Effector CD4-positive, alpha-beta T cell (primary cell): ENCODE results near the gene CYP2A6.
"Not testable (repeated sequence)": the region's sequence is repeated elsewhere in the genome, so short reads cannot be mapped to it uniquely, and the experiment has no call there.

Source experiments
- DNase-seq: peaks from one replicate; pipeline ENCODE4 v3.0.0-alpha.2; 2020

Gene CYP2A6

DNA sequence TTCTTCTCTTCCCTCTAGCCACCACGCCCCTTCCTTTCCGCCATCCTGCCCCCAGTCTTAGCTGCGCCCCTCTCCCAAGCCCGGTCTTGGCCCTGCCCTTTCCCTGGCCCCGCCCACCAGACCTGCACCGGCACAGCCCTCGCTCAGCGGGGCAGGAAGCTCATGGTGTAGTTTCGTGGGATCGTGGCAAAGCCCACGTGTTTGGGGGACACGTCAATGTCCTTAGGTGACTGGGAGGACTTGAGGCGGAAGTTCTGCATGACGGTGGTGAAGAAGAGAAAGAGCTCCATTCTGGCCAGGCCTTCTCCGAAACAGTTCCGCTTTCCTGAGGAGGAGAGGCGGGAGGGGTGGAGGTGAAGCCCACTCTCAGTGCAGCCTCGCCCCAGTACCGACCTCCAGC, 6.6 kb downstream of the CYP2A6 start:
- peak; percentile 66 for DNase-seq

DNA sequence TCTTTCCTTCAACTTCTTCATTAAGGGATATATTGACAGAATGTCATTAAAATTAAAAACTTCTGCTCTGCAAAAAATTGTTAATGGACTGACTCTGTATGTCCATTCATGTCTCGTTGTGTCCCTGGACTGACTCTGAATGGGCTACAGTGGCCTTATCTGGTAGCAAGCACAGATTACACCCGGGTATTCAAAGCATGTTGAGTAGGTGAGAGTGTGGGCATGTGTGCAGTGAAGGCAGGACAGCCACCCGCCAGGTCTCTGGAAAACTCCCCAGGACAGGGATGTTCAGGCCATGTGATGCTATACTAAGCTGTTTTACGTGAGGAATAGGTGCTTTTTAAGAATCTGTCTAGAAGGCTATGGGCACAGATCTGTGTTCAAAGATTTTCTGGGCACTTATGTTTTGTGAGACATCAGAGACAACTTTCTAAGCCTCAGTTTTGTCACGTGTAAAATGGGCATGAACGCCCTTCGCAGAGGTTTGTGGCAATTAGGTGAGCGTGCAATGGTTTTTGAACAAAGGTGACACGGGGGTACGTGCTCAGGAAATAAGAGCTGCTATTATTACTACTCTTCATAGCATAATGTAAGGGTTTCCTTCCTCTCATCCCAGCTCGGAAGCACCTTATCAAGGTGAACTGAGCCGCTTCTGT, 7.1 kb downstream of the CYP2A6 start:
- DNase-seq, result not testable (repeated sequence)

DNA sequence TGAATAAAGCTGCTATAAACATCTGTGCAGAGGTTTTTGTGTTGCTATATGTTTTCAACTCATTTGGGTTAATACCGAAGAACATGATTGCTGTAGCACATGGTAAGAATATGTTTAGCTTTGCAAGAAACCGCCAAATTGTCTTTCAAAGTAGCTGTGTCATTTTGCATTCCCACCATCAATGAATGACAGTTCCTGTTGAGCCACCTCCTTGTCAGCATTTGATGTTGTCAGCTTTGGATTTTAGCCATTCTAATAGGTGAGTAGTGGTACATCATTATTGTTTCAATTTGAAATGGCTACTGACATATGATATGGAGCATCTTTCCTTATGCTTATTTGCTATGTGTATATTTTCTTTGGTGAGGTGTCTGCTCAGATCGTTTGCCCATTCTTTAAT, 8.2 kb downstream of the CYP2A6 start:
- not testable (repeated sequence) for DNase-seq

GRCh38 chr19:40838477-40838876, 11.8 kb downstream of the CYP2A6 start:
- not testable (repeated sequence) for DNase-seq

DNA sequence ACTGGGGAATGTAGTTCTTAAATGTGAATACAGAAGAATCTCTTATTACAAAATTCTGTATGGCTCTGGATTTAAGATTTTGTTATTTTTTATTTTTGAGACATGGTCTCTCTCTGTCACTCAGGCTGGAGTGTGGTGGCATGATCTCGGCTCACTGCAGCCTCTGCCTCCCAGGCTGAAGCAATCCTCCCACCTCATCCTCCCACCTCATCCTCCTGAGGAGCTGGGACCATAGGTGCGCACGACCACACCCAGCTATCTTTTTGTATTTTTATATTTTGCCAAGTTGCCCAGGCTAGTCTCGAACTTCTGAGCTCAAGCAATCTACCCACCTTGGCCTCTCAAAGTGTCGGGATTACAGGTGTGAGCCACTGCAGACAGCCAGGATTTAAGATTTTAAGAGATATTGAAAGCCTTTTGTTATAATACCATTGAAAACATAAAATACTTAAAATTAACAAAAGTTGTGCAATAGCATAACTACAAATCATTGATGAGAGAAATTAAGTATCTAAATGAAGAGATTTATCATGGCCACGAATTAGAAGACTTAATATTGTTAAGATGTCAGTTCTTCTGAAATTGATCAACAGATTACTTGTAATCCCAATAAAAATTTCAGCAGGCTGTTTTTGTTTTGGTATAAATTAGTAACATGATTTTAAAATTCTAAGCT, 13.4 kb downstream of the CYP2A6 start:
- DNase-seq, result no peak

DNA sequence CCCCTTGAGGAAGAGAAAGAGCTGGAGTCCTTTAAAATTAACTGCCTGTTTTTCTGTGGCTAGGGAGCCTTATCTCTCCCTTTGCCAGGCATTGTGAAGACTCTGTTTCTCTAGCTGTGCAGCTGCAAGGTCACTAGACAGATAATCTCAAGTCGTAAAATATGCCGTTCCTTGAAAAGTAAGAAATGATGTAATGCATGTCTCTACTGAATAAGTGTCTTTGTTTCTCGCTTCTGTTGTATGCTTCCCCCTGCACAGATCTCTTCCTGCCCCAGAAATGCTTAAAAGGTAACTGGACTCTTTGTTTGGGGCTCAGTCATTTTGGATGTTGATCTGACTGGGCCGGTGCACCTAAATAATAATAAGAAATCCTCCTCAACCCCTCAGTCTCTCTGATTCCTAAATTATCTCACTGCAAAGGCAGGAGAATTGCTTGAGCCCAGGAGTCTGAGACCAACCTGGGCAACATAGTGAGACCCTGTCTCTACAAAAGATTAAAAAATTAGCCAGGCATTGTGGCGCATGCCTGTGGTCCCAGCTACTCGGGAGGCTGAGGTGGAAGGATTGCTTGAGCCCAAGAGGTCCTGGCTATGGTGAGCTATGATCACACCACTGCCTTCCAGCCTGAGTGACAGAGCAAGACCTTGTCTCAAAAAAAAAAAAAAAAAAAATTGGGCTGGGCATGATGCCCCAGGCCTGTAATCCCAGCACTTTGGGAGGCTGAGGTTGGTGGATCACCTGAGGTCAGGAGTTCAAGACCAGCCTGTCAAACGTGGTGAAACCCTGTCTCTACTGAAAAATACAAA, 16.3 kb downstream of the CYP2A6 start:
- DNase-seq, result not testable (repeated sequence)

GRCh38 chr19:40832431-40832790, 17.8 kb downstream of the CYP2A6 start:
- DNase-seq, result not testable (repeated sequence)

DNA sequence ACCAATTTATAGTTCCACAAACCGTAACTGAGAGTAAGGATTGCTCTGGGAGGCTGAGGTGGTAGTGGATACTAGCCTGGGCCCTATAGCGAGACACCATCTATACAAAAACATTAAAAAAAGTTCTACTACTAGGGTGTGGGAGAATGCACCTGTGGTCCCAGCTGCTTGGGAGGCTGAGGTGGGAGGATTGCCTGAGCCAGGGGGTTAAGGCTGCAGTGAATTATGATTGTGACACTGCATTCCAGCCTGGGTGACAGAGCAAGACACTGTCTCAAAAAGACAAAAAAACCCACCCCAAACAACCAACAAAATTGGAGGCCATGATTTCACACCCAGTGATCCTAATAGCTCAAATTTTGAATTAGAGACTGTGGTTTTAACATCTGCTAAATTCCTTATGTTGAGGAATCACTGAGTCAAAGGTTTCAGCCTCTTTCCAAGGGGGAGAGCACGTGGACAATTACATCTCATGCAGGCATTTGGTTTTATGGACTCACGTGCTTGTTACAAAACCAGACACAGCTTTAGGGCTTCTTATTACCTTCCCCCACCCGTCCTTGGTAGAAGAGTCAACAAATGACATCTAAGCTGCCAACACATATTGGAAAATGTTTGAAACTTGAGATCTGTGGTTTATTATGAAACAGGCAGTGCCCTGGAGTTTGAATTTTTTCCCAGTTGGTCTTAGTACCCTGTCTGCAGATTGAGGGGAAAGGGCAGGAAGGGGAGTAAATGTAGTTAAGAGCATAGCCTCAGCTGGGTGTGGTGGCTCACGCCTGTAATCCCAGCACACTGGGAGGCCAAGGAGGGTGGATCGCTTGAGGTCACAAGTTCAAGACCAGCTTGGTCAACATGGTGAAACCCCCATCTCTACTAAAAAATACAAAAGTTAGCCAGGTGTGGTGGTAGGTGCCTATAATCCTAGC, 18.5 kb downstream of the CYP2A6 start:
- DNase-seq, result no peak

DNA sequence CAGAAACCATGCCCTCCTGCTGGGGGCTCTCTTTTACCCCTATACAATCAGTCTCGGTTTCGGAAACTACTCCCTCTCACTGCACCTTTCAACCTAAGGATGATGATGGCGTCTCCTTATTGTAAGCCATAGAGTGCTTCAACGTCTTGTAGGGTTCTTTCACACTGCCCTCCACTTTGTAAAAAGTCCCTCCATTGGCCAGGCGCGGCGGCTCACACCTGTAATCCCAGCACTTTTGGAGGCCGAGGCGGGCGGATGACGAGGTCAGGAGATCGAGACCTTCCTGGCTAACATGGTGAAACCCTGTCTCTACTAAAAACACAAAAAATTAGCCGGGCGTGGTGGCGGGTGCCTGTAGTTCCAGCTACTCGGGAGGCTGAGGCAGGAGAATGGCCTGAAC, 19.5 kb downstream of the CYP2A6 start:
- not testable (repeated sequence) for DNase-seq

DNA sequence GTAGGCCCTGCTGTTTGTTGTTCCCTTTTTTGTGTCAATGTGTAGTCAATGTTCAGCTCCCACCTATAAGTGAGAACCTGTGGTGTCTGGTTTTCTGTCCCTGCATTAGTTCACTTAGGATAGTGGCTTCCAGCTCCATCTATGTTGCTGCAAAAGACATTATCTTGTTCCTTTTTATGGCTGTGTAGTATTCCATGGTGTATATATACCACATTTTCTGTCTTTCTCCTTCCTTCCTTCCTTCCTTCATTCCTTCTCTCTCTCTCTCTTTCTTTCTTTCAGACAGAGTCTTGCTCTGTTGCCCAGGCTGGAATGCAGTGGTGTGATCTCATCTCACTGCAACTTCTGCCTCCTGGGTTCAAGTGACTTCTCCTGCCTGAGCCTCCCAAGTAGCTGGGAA, 21.0 kb downstream of the CYP2A6 start:
- DNase-seq, result no peak

DNA sequence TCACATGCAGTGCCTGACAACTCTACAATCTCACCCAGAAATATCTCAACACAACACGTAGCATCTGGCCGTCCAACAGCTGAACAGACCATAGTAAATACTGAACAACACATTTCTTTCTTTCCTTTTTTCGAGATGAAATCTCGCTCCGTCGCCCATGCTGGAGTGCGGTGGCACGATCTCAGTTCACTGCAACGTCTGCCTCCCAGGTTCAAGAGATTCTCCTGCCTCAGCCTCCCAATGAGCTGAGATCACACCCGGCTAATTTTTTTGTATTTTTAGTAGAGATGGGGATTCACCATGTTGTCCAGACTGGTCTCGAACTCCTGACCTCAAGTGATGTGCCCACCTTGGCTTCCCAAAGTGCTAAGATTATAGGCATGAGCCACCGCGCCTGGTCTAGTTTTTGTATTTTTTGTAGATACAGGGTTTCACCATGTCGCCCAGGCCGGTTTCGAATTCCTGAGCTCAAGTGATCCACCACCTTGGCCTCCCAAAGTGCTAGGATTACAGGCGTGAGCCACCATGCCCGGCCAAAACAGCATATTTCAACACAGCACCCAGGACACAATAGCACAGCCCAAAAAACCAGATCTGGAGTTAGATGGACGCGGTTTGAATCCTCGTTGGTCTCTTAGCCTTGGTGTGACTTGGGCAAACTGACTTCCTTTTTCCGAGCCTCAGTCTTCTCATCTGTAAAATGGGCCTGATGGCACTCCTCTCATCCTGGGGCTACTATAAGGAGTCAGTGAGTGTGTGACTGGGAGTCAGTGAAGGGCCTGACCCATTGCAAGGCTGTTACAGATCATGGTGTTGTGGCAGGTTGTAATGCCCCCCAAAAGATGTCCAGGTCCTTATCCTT, 22.6 kb downstream of the CYP2A6 start:
- no peak for DNase-seq

- peak; percentile 43 for DNase-seq
Observed at GRCh38 chr19:40826699-40827385, 23.4 kb downstream of the CYP2A6 start.

GRCh38 chr19:40826312-40826698, 23.9 kb downstream of the CYP2A6 start:
- DNase-seq, result not testable (repeated sequence)

- DNase-seq, result not testable (repeated sequence)
Observed at GRCh38 chr19:40825460-40826095, 24.7 kb downstream of the CYP2A6 start.

DNA sequence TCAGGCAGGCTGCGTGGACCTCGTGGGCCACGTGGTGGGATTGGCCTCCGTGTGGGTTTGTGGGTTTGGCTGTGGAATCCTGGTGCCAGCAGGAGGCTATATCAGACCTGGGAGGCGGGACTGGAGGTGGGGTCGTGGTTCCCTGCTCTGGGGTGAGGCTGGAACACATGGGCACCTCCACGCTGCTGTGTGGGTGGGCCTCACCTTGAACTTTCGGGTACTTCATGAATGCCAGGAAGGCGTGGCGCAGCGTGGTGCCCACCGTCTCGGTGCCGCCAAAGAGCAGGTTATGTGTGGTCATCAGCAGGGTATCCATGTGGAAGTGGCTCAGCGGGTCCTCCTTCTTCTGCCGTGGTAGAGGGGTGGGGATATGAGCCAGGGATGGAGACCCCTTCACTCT, 25.3 kb downstream of the CYP2A6 start:
- DNase-seq, result not testable (repeated sequence)

- not testable (repeated sequence) for DNase-seq
Observed at GRCh38 chr19:40822704-40823553, 27.3 kb downstream of the CYP2A6 start.

GRCh38 chr19:40822161-40822560, 28.1 kb downstream of the CYP2A6 start:
- no peak for DNase-seq

DNA sequence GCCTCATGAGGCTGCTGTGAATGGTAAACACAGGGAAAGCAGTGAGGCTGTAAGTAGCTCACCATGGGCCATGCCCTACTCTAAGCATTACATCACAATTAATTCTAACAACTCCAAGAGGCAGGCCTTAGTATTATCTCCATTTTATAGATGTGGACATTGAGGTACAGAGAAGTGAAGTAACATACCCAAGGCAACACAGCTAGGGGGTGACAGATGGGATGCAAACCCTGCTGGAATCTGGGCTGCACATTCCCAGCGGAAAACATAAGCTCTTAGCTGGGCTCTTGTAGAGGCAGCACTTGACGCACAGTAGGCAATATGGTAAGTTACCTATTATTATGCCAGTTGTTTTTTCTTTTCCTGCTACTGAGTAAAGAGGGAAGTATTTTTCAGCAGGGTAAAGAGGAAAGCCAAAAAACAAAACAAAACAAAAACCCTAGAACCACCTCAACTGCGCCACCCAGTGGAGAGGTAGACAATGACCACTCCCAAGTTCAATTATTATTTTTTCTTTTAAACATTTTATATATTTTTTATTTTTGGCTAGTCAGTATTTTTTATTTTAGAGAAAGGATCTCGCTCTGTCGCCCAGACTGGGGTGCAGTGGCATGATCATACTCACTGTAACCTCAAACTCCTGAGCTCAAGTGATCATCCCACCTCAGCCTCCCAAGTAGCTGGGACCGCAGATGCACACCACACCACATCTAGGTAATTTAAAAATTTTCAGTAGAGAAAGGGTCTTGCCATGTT, 30.6 kb downstream of the CYP2A6 start:
- DNase-seq, result peak; percentile 68
